Lower leg skin (tissue), 4 donors: ENCODE results near the gene SLC39A2. TPM values are rescaled to one million over a fixed set of nuclear protein-coding genes. Genes with fewer than 3 reads are reported as not detected.

Experiments used
- DNase-seq, 2 donors: peaks; one replicate each; pipeline ENCODE4 v3.0.0-alpha.2; 2019; ENCODE audit warnings: low spot score in 2 of 2
- H3K4me3 ChIP-seq: fragments of 200-600 bp; sonication (generic); 2 replicates; pipeline ENCODE4 v1.5.1; 2017; ENCODE audit warnings: mild to moderate bottlenecking, low read depth; ENCODE audit not compliant: poor library complexity, severe bottlenecking
- POLR2A ChIP-seq, 2 donors: fragments of 450-650 bp; IDR thresholded peaks; one replicate each; pipeline ENCODE4 v1.6.1; 2016 to 2017; ENCODE audit warnings: antibody characterized with exemption in 2 of 2, mild to moderate bottlenecking in 1 of 2, moderate library complexity in 1 of 2
- WGBS, 2 donors: methylation state at CpG; one replicate each; pipeline ENCODE4 v1.1.5; 2018; 5-methylcytosine and 5-hydroxymethylcytosine counted together
- intact Hi-C: fragments of 100-400 bp; cut with DNase I; formaldehyde crosslinking; loops from one replicate; pipeline ENCODE4 v1.15.0; 2023; ENCODE audit warnings: low total_unique reads
- total RNA-seq, 4 donors: library from RNA; depleted of rRNA; stranded (reverse); fragments of >200 nt; gene quantifications; one replicate each; pipeline ENCODE4 v1.1.0, GENCODE V29; 2016
- TF ChIP-seq, protein P1 (sequence below), 3 donors: fragments of 450-650 bp; IDR thresholded peaks; one replicate each; pipeline ENCODE4 v1.5.1; 2016; ENCODE audit warnings: antibody characterized with exemption in 3 of 3, mild to moderate bottlenecking in 3 of 3, moderate library complexity in 2 of 3

Gene SLC39A2
- total RNA-seq, 4 donors from 2014 or later: 25.3 to 117 (median 46.9) TPM

- TF ChIP-seq, protein P1, sequence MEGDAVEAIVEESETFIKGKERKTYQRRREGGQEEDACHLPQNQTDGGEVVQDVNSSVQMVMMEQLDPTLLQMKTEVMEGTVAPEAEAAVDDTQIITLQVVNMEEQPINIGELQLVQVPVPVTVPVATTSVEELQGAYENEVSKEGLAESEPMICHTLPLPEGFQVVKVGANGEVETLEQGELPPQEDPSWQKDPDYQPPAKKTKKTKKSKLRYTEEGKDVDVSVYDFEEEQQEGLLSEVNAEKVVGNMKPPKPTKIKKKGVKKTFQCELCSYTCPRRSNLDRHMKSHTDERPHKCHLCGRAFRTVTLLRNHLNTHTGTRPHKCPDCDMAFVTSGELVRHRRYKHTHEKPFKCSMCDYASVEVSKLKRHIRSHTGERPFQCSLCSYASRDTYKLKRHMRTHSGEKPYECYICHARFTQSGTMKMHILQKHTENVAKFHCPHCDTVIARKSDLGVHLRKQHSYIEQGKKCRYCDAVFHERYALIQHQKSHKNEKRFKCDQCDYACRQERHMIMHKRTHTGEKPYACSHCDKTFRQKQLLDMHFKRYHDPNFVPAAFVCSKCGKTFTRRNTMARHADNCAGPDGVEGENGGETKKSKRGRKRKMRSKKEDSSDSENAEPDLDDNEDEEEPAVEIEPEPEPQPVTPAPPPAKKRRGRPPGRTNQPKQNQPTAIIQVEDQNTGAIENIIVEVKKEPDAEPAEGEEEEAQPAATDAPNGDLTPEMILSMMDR (IDR thresholded peaks at IDR 0.05): no peak
- no peak for TF ChIP-seq POLR2A (IDR thresholded peaks at IDR 0.05)
- DNase-seq: peak in 1 of 2 donors; percentile 68
- WGBS, 2 donors: 79 to 83% methylated on average over 5 of the region's 5 CpGs
- intact Hi-C loops: no loop called here
- no peak overlapping the region for H3K4me3 ChIP-seq
Observed at GRCh38 chr14:21022686-21023085, 23.6 kb downstream of the SLC39A2 start.

DNA sequence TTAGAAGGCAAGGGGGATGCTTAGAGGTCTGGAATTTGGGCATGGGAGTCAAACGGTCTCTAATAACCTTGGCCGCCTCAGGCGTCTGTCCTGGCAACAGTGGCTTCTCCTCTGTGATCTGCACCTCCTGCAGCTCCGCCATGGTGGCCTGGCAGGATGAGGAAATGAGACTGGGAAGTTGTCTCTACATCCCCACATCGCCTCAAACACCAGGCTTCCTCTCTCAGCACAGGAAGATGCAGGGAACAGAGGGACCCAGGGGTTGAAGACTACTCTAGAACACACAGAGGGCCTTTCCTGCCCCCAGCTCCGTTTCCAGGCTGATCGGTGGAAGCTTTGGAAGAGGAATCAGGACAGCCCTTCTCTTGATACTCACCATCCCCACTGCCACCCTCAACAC lies 24.1 kb downstream of the SLC39A2 start:
- no peak for TF ChIP-seq POLR2A (IDR thresholded peaks at IDR 0.05)
- TF ChIP-seq, protein P1 (IDR thresholded peaks at IDR 0.05): no peak
- H3K4me3 ChIP-seq: no peak overlapping the region
- intact Hi-C loops: no loop called here
- peak in 1 of 2 donors; percentile 85 for DNase-seq
- WGBS, 2 donors: 62 to 67% methylated on average over 7 of the region's 7 CpGs

- 25 to 30% methylated on average over 17 of the region's 17 CpGs for WGBS, 2 donors
- peak overlapping the region; percentile 41 for H3K4me3 ChIP-seq
- TF ChIP-seq POLR2A (IDR thresholded peaks at IDR 0.05): no peak
- TF ChIP-seq, protein P1 (IDR thresholded peaks at IDR 0.05): no peak
- DNase-seq: peak in 1 of 2 donors; percentile 85
- intact Hi-C loops: no loop called here
Observed at GRCh38 chr14:21023817-21024584, 24.9 kb downstream of the SLC39A2 start.

- WGBS, 2 donors: 0% methylated on average over 45 to 53 of the region's 72 CpGs
- peak within 1 kb of the TSS; percentile 41 for H3K4me3 ChIP-seq
- TF ChIP-seq POLR2A (IDR thresholded peaks at IDR 0.05): no peak
- TF ChIP-seq, protein P1 (IDR thresholded peaks at IDR 0.05): no peak
- DNase-seq: peak; percentile 79 to 96
- intact Hi-C loops: no loop called here
Observed at GRCh38 chr14:21024585-21025370, 25.7 kb downstream of the SLC39A2 start, which contains the start of gene NDRG2. Gene NDRG2, minus strand, starts transcription at chr14:21025061. Its CDS starts 1,746 bp downstream, at chr14:21023315.

- peak; percentile 68 to 93 for DNase-seq
- no peak for TF ChIP-seq POLR2A (IDR thresholded peaks at IDR 0.05)
- peak overlapping the region; percentile 41 for H3K4me3 ChIP-seq
- intact Hi-C loops: no loop called here
- 7 to 8% methylated on average over 47 to 51 of the region's 58 CpGs for WGBS, 2 donors
Observed at GRCh38 chr14:21025371-21026273, 26.5 kb downstream of the SLC39A2 start.
